Ureter (tissue), 1 donor: ENCODE results near the gene SLC2A11. TPM values are rescaled to one million over a fixed set of nuclear protein-coding genes. Genes with fewer than 3 reads are reported as not detected.
"Not testable (repeated sequence)": the region's sequence is repeated elsewhere in the genome, so short reads cannot be mapped to it uniquely, and the experiment has no call there.

ENCODE experiments used
- DNase-seq: peaks from one replicate; pipeline ENCODE4 v3.0.0-alpha.2; 2020; ENCODE audit warnings: low spot score
- total RNA-seq: library from RNA; stranded (reverse); gene quantifications from one replicate; pipeline ENCODE4 v1.2.4, GENCODE V29; 2023
- donor health status: DM: yes; HTN: yes; CAD: no.

The SLC2A11 gene
- total RNA-seq, 1 donor from 2014 or later = 15.0 TPM

DNA sequence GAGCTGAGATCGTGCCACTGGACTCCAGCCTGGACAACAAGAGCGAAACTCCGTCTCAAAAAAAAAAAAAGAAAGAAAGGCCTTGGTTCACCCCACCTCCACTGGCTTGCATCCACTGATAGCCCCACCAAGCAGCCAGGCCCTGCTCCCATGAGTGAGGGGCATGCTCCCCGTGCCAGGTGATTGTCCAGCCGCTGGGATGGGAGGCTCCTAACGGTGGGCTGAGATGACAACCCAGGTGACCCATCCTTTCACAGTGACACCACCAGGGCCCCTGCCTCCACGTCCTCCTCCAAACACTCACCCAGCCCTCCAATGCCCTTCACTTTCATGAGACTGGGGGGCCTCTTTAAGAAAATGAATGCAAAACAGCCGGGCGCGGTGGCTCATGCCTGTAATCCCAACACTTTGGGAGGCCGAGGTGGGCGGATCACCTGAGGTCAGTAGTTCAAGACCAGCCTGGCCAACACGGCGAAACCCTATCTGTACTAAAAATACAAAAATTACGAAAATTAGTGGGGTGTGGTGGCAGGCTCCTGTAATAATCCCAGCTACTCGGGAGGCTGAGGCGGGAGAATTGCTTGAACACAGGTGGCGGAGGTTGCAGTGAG is 10.3 kb upstream of the SLC2A11 start:
- DNase-seq = no peak

DNA sequence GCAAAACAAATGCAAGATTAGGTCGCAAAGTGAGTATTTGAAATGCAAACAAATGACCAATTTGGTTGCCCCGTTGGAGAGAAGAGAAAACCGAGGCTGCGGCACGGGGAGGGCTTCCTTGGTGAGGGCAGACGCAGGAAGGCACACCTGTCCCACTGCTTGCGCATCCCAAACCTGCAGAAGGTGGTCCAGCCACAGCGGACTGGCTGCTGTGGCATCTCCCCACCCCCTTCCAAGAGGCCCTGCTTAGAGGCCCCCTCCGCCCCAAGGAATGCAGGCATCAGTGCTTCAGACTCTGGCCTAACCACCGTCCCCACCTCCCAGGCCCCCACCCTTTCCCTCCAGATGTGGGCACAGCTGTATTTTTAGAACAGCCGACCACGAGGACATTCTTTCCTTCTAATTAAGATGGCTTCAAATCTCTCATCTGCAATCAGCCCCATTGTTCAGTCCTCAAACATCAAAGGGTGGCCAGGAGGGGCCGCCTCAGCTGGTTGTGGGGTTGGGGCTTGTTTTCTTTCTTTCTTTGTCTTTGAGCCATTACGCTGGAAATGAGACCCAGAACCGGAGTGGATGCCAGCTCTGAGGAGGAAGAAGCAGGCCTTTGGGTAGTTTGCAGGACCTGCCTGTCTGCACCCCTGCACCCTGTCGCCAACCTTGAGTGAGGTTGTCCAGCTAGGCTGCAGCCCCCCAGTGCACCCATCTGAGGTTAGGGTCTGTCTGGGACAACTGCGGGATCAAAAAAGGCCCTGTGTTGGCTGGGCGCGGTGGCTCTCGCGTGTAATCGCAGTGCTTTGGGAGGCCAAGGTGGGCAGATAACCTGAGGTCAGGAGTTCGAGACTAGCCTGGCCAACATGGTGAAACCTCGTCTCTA is 9.4 kb upstream of the SLC2A11 start:
- DNase-seq = no peak

DNA sequence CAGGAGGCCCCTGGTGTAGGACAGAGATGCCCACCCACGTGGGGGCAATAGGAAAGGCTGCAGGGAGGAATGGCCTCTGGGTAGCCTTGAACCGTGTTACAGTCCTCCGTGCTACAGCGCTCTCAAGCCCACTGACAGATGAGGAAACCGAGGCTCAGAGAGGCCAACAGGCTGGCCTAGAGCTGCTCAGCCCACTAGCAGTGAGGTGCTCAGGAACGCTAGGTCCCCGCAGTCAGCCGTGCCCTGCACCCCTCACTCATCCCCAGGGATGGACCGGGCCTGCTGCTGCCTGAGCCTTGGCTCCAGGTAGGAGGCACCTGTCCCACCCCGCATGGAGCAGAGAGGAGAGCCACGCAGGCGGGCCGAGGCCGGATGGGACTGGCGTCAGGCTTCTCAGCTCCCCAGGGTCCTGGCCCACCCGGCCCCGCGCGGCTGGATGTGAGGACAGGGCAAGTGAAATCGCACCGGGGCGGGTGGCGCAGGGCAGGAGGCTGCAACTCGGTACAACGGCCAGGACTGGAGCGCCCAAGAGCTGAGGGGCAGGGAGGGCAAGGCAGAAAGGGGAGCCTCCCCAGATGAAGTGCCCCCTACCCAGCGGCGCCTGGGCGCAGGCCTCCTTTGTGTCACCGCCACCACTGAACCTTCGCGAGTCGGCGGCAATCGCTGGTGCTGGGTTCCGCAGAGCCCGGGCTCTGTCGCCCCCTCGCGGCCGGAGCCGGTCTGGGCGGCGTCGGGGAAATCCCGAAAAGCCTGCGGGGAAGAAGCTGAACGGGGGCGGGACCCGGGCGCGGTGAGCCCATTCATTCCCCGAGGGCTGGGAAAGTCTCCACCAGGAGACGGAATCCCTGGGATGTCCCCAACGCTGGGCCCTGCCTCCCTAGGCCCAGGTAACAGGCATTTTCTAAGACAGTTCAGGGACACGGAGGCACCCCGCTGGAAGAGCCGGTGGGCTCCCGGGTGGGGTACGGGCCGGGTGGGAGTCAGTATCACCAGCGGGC is 8.4 kb upstream of the SLC2A11 start:
- peak; percentile 85 for DNase-seq

DNA sequence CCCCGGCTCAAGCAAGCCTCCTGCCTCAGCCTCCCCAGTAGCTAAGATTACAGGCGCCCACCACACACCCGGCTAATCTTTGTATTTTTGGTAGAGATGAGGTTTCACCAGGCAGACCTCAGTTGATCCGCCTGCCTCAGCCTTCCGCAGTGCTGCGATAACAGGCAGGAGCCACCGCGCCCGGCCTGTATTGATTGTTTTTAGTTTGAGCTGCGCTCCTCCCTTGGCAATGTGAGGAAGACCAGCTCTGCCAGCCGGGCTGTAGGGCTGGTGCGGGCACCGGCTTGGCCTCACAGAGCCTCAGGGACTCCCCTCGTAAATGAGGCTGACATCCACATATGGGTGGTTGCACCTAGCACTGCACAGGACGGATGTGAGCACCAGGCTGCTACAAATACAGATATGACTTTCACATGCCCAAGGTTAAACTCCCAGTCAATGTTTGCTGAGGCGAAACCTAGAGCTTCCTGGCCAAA is 7.5 kb upstream of the SLC2A11 start:
- no peak for DNase-seq

DNA sequence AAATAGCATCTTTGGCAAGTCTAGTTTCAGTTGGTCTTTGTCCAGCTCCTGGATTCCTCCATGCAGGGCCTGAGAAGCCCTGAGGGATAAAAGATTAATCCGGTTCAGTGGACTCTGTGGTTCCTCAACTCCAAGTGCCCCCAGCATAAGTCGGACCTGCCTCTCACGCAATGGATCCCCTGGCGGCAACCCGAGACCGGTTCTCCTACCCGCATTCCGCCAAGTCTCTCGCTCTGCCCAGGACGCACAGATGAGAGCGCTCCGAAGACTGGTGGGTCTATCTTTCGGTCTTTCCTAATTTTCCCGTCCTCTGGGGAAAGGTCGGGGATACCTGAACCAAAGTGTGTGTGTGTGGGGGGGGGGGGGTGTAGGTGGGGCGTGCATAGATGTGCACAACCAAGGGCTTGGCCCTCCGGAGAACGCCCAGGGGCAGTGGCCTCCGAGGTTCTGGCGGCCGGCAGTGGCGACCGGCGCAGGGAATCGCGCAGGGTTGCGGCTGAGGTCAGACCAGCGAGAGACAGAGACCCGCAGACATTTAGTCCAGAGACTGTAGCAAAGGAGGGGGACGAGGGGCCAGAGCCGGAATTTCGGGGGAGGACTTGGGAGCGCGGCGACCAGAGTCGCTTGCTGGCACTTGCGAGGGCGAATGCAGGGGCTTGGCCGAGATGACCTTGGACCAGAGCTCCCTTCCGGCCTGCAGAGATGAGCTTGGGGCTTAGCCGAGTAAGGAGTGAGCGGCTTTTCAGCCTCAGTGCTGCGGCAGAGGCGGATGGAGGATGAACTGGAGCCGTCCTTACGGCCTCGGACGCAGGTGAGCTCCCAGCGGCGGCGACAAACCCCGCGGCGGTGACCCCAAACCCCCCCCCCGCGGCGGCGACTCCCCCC is 712 bp upstream of the SLC2A11 start:
- no peak for DNase-seq

DNA sequence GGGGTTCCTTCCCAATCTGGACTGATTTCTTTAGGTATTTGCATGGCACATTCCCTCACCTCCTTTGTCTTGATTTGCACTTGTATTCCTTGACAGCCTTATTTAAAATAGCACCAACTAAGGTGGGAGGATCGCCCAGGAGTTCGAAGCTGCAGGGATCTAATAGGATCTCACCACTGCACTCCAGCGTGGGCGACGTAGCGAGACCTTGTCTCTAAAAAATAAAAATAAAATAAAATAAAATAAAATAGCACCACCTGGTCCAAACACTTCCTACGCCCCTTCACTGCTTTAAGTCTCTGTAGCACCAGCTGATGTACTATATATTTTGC is 775 bp downstream of the SLC2A11 start:
- DNase-seq = no peak

DNA sequence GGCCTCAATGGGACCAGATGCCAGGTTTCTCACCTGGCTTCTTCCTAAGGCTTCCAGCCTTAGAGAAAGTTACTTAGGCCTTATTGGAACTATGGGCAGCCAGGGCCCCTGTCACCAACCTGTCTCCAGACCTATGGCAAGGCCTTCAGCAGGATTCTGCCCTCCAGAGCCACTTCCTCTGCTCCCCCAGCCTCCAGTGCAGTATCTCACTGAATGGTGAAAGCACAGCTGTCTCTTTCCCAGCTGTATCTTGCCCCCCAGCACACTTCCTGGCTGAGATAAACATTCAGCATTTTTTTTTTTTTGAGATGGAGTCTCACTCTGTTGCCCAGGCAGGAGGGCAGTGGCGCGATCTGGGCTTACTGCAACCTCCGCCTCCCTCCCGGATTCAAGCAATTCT is 1.5 kb downstream of the SLC2A11 start:
- no peak for DNase-seq

DNA sequence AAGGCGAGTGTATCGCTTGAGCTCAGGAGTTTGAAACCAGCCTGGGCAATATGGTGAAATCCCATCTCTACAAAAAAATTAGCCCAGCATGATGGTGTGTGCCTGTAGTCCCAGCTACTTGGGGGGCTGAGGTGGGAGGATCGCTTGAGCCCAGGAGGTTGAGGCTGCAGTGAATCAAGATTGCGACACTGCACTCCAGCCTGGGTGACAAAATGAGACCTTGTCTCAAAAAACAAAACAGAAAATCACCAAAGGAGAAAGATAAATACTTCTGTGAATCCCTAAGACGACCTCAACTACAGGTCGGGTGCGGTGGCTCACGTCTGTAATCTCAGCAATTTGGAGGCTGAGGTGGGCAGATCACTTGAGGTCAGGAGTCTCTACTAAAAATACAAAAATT is 2.5 kb downstream of the SLC2A11 start:
- DNase-seq = not testable (repeated sequence)

DNA sequence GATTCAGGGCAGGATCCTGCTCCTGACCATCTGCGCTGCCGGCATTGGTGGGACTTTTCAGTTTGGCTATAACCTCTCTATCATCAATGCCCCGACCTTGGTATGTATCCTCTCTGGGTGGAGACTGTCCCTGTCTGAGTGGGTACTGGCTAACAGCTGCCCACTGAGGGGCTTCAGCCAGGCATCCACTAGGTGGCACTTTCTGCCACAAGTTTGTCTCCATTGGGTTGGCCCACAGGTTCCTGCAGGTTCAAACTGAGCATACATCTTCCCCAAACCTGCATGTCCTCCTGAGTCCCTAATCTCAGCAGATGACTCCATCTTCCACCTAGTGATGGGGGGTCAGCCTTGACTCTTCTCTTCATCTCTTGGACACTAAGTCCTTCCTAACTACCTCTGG is 4.4 kb downstream of the SLC2A11 start:
- no peak for DNase-seq

DNA sequence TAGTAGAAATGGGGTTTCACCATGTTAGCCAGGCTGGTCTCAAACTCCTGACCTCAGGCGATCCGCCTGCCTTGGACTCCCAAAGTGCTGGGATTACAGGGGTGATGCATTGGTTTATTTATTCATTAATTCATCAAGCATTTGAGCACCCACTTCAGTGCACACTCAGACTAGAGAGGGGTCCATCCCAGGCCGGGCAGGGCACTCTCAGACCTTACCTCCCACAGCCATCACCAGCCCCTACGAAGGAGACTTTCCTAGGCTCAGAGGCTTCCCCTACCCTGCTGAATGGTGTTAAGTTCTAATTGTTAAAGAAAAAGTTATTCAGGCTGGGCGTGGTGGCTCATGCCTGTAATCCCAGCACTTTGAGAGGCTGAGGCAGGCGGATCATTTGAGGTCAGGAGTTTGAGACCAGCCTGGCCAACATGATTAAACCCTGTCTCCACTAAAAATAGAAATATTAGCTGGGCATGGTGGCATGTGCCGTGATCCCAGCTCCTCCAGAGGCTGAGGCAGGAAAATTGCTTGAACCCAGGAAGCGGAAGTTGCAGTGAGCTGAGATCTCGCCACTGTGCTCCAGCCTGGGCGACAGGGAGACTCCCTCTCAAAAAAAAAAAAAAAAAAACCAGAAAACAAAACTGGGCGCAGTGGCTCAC is 7.0 kb downstream of the SLC2A11 start:
- DNase-seq = not testable (repeated sequence)

DNA sequence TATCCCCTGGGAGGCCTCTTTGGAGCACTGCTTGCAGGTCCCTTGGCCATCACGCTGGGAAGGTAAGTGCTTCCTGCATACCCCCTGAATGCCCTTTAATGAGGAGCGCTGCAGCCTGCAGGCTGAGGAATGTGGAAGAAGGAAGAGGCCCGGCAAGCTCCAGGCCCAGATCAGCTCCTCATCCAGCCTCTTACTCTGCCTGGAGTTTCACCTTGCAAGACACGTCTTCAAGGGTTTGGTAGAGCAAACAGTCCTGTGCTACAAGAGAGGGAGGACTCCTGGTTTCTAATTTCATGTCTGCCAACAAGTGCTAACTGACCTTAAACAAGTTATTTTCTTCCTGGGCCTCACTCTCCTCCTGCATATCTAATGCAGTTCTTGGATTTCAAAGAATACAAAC is 10.9 kb downstream of the SLC2A11 start:
- no peak for DNase-seq

DNA sequence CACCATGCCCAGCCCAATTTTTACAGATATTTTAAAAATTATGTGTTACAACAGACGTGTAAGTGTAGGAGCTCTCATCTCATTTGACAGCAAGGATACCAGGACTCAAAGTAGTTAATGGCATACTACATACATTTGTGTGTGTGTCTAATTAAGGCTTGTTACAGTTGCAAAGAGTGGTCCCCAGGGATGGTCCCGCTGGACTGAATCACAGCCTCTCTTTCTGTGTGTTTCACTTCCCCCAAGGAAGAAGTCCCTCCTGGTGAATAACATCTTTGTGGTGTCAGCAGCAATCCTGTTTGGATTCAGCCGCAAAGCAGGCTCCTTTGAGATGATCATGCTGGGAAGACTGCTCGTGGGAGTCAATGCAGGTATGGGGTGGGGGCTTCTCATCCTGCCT is 17.2 kb downstream of the SLC2A11 start:
- DNase-seq = no peak

DNA sequence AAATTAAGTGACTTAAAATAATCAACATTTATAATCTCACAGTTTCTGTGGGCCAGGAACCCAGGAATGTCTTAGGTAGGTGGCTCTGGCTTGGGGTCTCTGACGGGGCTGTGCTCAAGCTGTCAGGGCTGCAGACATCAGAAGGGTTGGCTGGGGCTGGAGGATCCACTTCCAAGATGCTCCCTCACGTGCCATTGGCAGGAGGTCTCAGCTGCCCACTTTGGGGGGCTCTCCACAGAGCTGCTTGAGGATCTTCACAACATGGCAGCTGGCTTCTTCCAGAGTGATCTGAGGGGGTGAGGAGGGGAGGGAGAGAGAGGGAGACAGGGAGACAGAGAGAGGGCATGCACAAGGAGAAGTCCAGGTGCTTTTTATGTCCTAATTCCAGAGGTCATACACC is 18.1 kb downstream of the SLC2A11 start:
- no peak for DNase-seq

DNA sequence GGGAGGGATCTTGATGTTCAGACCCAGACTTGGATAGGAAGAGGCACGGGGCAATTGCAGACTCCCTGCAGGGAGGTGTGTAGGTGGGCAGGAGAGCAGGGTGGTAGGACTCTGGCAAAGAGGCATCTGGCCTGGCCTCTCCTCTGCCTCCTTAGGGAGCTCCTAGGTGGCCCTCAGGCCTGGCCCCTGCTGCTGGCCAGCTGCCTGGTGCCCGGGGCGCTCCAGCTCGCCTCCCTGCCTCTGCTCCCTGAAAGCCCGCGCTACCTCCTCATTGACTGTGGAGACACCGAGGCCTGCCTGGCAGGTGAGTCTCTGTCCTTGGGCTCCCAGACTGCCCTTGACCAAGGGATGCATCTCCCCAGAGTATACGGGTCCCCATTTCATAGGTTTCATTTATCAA is 19.9 kb downstream of the SLC2A11 start:
- no peak for DNase-seq

DNA sequence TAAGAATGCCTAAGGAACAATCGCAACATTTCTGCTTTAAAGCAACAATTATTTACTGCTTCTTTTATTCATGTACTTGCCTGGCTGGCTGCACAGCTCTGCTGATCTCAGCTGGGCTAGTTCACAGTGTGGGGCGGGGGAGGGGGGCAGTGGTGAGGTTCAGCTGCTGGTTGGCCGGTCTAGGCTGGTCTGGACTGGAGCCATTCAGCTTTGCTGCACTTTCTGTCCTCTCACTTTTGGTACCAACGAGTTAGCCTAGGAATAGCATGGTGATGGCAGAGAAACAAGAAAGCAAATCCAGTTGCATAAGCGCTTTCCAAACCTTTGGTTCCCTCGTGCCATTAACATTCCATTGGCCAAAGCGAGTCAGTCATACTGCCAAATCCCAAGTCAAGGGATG is 20.5 kb downstream of the SLC2A11 start:
- DNase-seq = no peak

DNA sequence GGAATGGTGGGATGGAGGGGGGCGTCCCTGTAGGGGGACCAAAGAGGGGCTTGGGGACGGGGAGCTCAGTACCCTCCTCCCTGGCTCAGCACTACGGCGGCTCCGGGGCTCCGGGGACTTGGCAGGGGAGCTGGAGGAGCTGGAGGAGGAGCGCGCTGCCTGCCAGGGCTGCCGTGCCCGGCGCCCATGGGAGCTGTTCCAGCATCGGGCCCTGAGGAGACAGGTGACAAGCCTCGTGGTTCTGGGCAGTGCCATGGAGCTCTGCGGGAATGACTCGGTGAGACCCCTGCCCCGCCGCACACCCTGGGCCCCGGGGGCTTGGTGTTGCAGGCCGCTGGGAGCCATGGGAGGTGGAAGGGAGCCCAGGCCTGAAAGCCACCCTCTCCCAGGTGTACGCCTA is 24.7 kb downstream of the SLC2A11 start:
- no peak for DNase-seq

DNA sequence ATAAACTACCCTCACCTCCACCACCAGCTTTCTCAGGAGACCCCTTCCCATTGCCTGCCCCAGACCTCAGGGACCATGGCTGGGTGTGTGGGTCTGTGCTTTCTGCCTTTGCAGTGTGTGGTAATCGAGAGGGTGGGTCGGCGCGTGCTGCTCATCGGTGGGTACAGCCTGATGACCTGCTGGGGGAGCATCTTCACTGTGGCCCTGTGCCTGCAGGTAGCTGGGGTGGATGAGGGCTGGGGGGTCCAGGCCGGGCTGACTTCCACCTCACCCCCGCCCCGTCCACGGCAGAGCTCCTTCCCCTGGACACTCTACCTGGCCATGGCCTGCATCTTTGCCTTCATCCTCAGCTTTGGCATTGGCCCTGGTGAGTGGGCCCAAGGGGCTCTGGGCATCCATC is 26.0 kb downstream of the SLC2A11 start:
- DNase-seq = no peak

DNA sequence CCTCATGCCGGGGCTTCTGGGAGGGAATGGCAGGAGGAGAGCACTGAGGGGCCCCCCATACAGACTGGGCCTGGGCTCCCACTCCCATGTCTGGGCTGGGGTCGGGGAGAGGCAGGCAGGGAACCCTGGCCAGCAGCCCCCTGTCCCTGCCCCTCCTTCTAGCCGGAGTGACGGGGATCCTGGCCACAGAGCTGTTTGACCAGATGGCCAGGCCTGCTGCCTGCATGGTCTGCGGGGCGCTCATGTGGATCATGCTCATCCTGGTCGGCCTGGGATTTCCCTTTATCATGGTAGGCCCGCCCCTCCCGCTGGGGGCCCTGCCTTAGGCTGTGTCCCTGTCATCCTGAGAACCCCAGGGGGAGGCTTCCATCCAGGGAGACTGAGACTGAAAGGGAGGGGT is 26.5 kb downstream of the SLC2A11 start:
- no peak for DNase-seq

DNA sequence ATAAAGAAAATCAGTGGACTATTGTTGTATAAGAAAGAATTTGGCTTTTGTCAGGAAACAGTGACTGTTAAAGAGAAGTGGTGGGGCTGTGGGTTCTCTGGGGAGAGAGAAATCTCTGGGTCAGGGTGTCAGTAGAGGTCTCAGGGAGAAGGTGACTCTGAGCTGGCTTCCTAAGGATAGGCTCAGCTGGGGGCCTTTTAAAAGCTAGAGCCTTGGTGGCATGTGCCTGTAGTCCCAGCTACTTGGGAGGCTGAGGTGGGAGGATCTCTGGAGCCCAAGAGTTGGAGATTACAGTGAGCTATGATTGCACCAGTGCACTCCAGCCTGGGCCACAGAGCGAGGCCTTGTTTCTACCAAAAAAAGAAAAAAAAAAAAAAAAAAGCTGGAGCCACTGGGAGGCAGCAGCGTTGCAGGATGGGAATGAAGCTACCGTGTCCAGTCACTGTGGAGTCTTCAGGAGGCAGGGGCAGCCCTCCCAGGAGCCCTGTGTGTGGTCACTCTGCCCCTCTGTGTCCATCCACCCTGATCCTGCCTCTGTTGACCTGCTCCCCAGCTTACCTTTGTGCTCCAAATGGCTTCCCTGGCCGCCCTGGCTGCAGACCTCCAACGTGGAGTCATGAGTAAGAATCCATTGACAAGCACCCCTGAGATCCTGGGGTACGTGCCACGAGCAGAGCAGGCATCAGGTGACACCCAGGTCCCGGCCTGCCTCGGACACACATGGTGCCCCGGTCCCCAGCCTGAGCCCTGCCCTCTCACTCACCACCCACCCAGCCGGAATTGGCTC is 31.1 kb downstream of the SLC2A11 start:
- no peak for DNase-seq

DNA sequence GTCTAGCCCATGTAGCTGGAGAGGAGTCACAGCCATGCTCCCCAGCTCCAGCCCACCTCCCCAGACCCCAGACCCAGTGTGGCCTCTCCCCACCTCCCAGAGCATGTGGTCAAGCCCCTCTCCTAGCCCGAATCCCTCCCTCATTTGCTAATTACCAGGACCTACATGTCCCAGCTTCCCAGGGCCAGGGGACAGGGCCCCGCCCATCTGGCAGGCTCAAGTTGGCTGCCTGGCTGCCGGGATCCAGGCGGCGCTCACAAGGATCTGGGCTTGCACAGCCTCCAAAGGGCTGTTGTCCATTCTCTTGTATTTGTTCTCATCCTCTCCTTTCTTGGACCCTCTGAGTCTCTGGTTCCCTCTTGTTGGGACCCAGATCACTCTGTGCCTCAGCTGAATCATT is 31.9 kb downstream of the SLC2A11 start:
- DNase-seq = no peak
